Measurements from ENCODE around the gene DDB1. TPM values are rescaled to one million over a fixed set of nuclear protein-coding genes. Genes with fewer than 3 reads are reported as not detected.
A peak's percentile ranks its signal among the peaks of the same experiment; 100 is the strongest.

Gene DDB1
- total and polyA plus RNA-seq, 2 of the 13 experiments (the other 11 are each of a cell fraction or from before 2014, with no cell fraction given) = 217 to 266 TPM

DNA sequence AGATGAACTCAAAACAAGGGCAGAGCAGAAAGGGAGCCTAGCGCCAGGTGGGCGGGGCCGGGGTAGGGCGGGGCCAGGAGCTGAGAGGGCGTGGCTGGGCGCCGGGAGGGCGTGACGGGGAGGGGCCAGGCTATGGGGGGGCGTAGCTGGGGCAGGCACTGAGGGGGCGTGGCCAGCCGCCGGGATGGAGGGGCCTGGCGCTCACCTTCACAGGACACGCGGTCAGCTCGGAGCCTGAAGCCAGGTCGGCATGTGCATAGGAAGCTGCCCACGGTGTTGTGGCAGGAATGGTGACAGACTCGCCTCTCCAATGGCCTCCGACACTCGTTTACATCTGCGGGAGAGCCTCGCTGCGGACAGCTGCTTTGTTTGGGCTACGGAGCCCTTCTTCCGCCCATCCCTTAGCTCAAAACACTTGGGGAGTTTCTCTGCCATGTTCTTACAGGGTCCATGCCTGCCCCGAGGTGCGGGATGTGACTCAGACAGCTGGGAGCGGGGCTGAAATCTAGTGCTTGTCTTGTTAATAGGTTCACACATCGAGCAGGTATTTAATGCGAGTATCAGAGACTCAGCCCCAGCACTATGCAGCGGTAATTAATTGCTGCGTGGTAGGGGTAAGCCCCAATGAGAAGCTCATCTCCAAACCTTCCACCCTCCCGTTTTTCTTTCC lies 51.2 kb downstream of the DDB1 start (continued):
- TF ChIP-seq, protein P1, sequence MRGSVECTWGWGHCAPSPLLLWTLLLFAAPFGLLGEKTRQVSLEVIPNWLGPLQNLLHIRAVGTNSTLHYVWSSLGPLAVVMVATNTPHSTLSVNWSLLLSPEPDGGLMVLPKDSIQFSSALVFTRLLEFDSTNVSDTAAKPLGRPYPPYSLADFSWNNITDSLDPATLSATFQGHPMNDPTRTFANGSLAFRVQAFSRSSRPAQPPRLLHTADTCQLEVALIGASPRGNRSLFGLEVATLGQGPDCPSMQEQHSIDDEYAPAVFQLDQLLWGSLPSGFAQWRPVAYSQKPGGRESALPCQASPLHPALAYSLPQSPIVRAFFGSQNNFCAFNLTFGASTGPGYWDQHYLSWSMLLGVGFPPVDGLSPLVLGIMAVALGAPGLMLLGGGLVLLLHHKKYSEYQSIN (CRISPR knock-in tag; IDR thresholded peaks at IDR 0.05; ENCODE audit: borderline replicate concordance) = no peak
- TF ChIP-seq PHF8 (CRISPR knock-in tag; IDR thresholded peaks at IDR 0.05) = no peak
- TF ChIP-seq ZNF672 (CRISPR knock-in tag; IDR thresholded peaks at IDR 0.05) = no peak

DNA sequence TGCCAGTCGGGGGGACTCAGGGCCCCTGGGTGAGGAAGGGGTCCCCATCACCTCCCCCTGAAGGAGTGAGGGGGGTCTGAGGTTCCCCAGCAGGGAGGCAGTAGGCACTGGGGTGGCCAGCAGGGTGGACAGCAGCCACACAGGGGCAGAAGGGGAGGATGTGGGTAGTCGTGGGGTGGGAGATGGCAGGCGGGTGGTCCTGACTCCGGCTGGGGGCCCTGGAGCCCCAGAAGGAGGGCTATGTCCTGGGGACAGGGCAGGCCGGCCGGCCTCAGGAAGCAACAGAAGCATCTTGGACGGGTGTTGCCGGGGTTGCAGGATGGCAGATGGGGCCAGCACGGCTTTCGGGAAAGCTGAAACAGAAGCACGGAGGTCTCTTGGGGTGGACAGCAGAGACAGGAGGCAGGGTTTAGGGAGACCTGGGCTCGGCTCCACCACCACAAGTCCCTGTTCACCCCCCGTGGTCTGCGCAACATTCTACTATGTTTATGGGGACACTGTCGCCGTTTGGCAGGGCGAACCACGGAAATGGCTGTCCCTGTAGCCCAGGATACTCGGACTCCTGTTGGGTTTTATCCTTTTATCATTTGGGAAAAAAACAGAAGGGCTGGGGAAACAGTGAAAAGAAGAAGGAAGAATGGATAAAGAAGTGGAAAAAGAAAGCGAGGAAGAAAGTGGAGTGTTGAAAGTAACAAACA lies 51.9 kb downstream of the DDB1 start:
- Histone ChIP-seq H3K9ac (ENCODE audit: insufficient read depth, low read depth, low read length) (no peak overlapping the region), H2AFZ (ENCODE audit: low read length) (no peak overlapping the region), H3K4me1 (ENCODE audit: insufficient read depth, low read length) (no peaks in the 10 kb centered on the region), H3K27ac (ENCODE audit: extremely low read length, insufficient read depth, low read length) (no peak overlapping the region), H3K27me3 (ENCODE audit: control insufficient read depth in 1 of 2, insufficient read depth in 2 of 2, low read length in 2 of 2) (no peaks in the 10 kb centered on the region), H3K36me3 (replicated peaks in 1 of 2; ENCODE audit: control insufficient read depth in 1 of 2, insufficient read depth in 2 of 2, low read length in 2 of 2) (peaks cover 52 to 88% of the 10 kb centered on the region in 2 experiments), H3K9me3 (ENCODE audit: low read length) (no peaks in the 10 kb centered on the region), H3K4me3 (replicated peaks in 1 of 3; ENCODE audit: insufficient read depth in 1 of 3, low read depth in 2 of 3, low read length in 3 of 3) (no peak overlapping the region), H3K4me2 (ENCODE audit: low read depth, low read length) (no peak overlapping the region), H3K79me2 (ENCODE audit: insufficient read depth, low read length) (no peaks in the 10 kb centered on the region), H4K20me1 (ENCODE audit: insufficient read depth, low read length) (0 out of 2 replicates have a peak, but pooled peaks cover 5% of the 10 kb centered on the region)
- ChIA-PET POLR2A (interaction anchor here (0.9 to 1.4 kb wide), 3 partner anchors 13 to 111 kb away, joined by 3 to 4 read pairs (median 3); partner anchors contain the start of gene TMEM216), CTCF (ENCODE audit: low intra/inter-chr PET ratio, low total read pairs) (no interaction called here)
- DNase-seq (ENCODE audit: low spot score) (no peak), ATAC-seq (no peak), FAIRE-seq (no peak)
- no peak for TF ChIP-seq ZSCAN21 (CRISPR knock-in tag; IDR thresholded peaks at IDR 0.05; ENCODE audit: borderline replicate concordance)
- no peak for TF ChIP-seq RFXAP (CRISPR knock-in tag; IDR thresholded peaks at IDR 0.05; ENCODE audit: borderline replicate concordance)
- TF ChIP-seq, protein P1 (CRISPR knock-in tag; IDR thresholded peaks at IDR 0.05; ENCODE audit: borderline replicate concordance) = no peak
- TF ChIP-seq ZZZ3 (CRISPR knock-in tag; IDR thresholded peaks at IDR 0.05; ENCODE audit: borderline replicate concordance) = no peak
- no peak for TF ChIP-seq ZNF607 (CRISPR knock-in tag; IDR thresholded peaks at IDR 0.05; ENCODE audit: borderline replicate concordance)
- TF ChIP-seq ADNP (CRISPR knock-in tag; IDR thresholded peaks at IDR 0.05) = no peak
- no peak for TF ChIP-seq ZNF615 (CRISPR knock-in tag; IDR thresholded peaks at IDR 0.05; ENCODE audit: borderline replicate concordance)
- TF ChIP-seq AGO2 (optimal IDR thresholded peaks at IDR 0.05; ENCODE audit: low read depth, low read length) = peak; percentile 48
- in situ Hi-C loops (cut with HindIII; ENCODE audit: extremely low pct_ligation_motif_present, low pct_unique_long_range_greater_than_20kb) = no loop called here
- no TSS peak for BruUV-seq (replicated peaks)
- intact Hi-C loops (cut with micrococcal nuclease; ENCODE audit: unreplicated experiment) = no loop called here
- WGBS (ENCODE audit: low lambda C conversion rate) = 99% methylated on average over 15 of the region's 20 CpGs
